OCI-LY3 (cell line): ENCODE data around the gene RBPJL.

Source experiments
- EZH2phosphoT487 ChIP-seq: fragments of 200-600 bp; shearing (Covaris generic); IDR thresholded peaks from 2 replicates; pipeline ENCODE4 v1.6.1; 2018; ENCODE audit warnings: antibody characterized with exemption, mixed run types, low read depth
- TF ChIP-seq, protein P1 (sequence below): fragments of 200-600, 300-600 bp; sonication (generic); IDR thresholded peaks from 2 replicates; pipeline ENCODE4 v1.5.1; 2014; ENCODE audit warnings: antibody characterized with exemption, low read length, low read depth

DNA sequence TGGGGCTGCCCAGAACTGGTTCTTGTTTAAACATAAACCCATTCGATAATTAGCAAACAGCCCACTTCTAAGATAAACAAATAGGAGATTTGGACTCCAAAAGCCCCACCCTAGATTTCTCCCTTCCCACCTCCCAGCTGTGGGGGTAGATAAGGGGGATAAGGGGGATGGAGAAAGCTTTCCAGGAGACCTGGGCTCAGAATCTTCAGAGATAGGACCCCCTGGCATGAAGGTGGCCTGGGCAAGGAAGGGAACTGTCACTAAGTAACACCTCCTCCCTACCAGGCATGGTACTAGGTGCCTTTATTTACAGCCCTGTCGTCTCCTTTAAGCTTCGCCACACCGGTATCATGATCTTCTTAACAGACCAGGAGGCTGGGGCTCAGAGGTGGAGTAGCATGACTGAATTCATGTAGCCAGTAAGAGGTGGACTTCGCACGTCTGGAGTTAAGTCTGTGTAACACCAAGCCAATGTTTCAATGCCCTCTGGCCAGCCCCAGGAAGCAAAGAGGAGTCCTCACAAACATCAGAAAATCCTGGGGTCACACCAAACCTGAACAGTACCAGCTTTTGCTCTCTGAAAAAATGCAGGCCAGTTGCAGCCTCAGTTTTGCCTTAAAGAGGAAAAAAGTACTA lies 37.0 kb downstream of the RBPJL start:
- TF ChIP-seq, protein P1, sequence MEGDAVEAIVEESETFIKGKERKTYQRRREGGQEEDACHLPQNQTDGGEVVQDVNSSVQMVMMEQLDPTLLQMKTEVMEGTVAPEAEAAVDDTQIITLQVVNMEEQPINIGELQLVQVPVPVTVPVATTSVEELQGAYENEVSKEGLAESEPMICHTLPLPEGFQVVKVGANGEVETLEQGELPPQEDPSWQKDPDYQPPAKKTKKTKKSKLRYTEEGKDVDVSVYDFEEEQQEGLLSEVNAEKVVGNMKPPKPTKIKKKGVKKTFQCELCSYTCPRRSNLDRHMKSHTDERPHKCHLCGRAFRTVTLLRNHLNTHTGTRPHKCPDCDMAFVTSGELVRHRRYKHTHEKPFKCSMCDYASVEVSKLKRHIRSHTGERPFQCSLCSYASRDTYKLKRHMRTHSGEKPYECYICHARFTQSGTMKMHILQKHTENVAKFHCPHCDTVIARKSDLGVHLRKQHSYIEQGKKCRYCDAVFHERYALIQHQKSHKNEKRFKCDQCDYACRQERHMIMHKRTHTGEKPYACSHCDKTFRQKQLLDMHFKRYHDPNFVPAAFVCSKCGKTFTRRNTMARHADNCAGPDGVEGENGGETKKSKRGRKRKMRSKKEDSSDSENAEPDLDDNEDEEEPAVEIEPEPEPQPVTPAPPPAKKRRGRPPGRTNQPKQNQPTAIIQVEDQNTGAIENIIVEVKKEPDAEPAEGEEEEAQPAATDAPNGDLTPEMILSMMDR = no peak
- no peak for TF ChIP-seq EZH2phosphoT487
